Measurements from ENCODE around the gene GCNA.

DNA sequence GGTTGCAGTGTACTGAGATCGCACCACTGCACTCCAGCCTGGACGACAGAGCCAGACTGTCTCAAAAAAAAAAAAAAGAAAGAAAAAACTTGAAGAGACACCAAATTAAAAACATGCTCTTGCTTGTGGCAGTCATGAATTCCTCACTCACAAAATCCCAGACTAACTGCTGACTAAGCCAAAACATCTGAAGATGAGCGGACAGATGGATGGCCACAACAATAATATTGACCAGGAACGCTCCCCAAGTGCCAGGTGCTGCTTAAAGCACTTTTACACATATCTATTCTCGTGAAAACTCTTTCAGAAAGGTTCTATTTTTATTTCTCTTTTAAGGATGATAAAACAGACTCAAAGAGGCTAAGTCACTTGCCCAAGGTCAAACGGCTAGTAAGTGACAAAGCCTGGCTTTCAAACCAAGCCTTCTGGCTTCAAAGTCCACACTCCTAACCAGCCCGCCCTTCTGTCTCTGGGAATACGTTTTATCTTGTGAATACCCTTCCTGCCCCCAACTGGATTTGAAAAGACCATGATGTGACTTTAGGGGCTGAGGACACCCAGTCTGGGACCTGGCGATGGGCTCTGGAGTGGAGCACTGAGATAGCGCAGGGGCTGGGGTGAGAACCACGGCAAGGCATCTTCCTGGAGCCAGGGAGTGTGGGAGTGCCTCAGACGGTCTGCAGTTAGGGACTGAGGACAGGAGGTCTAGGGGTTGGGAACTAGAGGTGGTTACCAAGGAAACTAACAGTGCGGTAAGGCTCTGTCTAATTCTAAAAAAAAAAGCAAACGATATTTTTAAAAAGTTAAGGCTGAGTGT lies 49.6 kb downstream of the GCNA start:
- TF ChIP-seq, protein P1, sequence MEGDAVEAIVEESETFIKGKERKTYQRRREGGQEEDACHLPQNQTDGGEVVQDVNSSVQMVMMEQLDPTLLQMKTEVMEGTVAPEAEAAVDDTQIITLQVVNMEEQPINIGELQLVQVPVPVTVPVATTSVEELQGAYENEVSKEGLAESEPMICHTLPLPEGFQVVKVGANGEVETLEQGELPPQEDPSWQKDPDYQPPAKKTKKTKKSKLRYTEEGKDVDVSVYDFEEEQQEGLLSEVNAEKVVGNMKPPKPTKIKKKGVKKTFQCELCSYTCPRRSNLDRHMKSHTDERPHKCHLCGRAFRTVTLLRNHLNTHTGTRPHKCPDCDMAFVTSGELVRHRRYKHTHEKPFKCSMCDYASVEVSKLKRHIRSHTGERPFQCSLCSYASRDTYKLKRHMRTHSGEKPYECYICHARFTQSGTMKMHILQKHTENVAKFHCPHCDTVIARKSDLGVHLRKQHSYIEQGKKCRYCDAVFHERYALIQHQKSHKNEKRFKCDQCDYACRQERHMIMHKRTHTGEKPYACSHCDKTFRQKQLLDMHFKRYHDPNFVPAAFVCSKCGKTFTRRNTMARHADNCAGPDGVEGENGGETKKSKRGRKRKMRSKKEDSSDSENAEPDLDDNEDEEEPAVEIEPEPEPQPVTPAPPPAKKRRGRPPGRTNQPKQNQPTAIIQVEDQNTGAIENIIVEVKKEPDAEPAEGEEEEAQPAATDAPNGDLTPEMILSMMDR (IDR thresholded peaks at IDR 0.05; ENCODE audit: borderline replicate concordance, extremely low read depth, low read length, poor library complexity, severe bottlenecking) = no peak
- no peak for TF ChIP-seq EZH2 (IDR thresholded peaks at IDR 0.05; ENCODE audit: borderline replicate concordance, low read depth, low read length, severe bottlenecking)
